Peyer's patch (tissue), 4 donors: Measurements from ENCODE around the gene SUGCT. TPM values are rescaled to one million over a fixed set of nuclear protein-coding genes. Genes with fewer than 3 reads are reported as not detected.

ENCODE experiments used
- DNase-seq, 3 donors: peaks; one replicate each; pipeline ENCODE4 v3.0.0-alpha.2; 2017 to 2019
- H3K27ac ChIP-seq, 4 donors: fragments of 200-600 bp; sonication (generic); one replicate each; pipeline ENCODE4 v1.5.1; 2016 to 2019
- H3K27me3 ChIP-seq, 2 donors: fragments of 200-600 bp; sonication (generic); one replicate each; pipeline ENCODE4 v1.5.1; 2019
- H3K36me3 ChIP-seq, 3 donors: fragments of 200-600 bp; sonication (generic); one replicate each; pipeline ENCODE4 v1.5.1; 2016 to 2019
- H3K4me1 ChIP-seq, 4 donors: fragments of 200-600 bp; sonication (generic); one replicate each; pipeline ENCODE4 v1.5.1; 2016 to 2019
- H3K4me3 ChIP-seq, 4 donors: fragments of 200-600 bp; sonication (generic); 1 replicate in 3 of 4; 2 replicates in 1 of 4; pipeline ENCODE4 v1.5.1; 2016 to 2019; ENCODE audit warnings: mild to moderate bottlenecking in 1 of 4
- H3K9me3 ChIP-seq, 4 donors: fragments of 200-600 bp; sonication (generic); one replicate each; pipeline ENCODE4 v1.5.1; 2016 to 2019; ENCODE audit warnings: mild to moderate bottlenecking in 1 of 4
- CTCF ChIP-seq, 6 experiments: fragments of 450-650 bp in 4 of 6; fragments of 200-600 bp in 2 of 6; sonication (generic) in 1 of 6; IDR thresholded peaks; one replicate each; pipeline ENCODE4 v1.5.1; 2017 to 2019; ENCODE audit warnings: antibody characterized with exemption in 6 of 6, mild to moderate bottlenecking in 3 of 6, moderate library complexity in 1 of 6
- POLR2A ChIP-seq, 2 donors: fragments of 450-650 bp; IDR thresholded peaks; one replicate each; pipeline ENCODE4 v1.5.1; 2017; ENCODE audit warnings: antibody characterized with exemption in 2 of 2, mild to moderate bottlenecking in 2 of 2, moderate library complexity in 2 of 2
- total RNA-seq, 4 donors: library from RNA; depleted of rRNA; stranded (reverse); fragments of >200 nt; gene quantifications; one replicate each; pipeline ENCODE4 v1.1.0, GENCODE V29; 2016

SUGCT gene
- total RNA-seq, 4 donors from 2014 or later = 6.4 to 8.9 (median 8.3) TPM; not detected in 1

GRCh38 chr7:40194745-40195144, 59.9 kb downstream of the SUGCT start:
- Histone ChIP-seq H3K9me3 (no peaks in the 10 kb centered on the region), H3K27ac (no peak overlapping the region), H3K4me1 (no peaks in the 10 kb centered on the region), H3K27me3 (no peaks in the 10 kb centered on the region), H3K36me3 (no peaks in the 10 kb centered on the region), H3K4me3 (no peak overlapping the region)
- TF ChIP-seq POLR2A (IDR thresholded peaks at IDR 0.05) (no peak), CTCF (IDR thresholded peaks at IDR 0.05) (no peak)
- no peak for DNase-seq

- Histone ChIP-seq H3K27me3 (no peaks in the 10 kb centered on the region), H3K4me1 (no peaks in the 10 kb centered on the region), H3K9me3 (no peaks in the 10 kb centered on the region), H3K4me3 (no peak overlapping the region), H3K36me3 (no peaks in the 10 kb centered on the region), H3K27ac (no peak overlapping the region)
- TF ChIP-seq CTCF (IDR thresholded peaks at IDR 0.05) (no peak), POLR2A (IDR thresholded peaks at IDR 0.05) (no peak)
- no peak for DNase-seq
These were observed 62.7 kb downstream of the SUGCT start for GRCh38 chr7:40197527-40197926.

- no peak for DNase-seq
- no peaks in the 10 kb centered on the region for H3K27me3 ChIP-seq
- no peaks in the 10 kb centered on the region for H3K4me1 ChIP-seq
- no peak overlapping the region for H3K4me3 ChIP-seq
- no peaks in the 10 kb centered on the region for H3K9me3 ChIP-seq
- no peak for TF ChIP-seq POLR2A (IDR thresholded peaks at IDR 0.05)
- TF ChIP-seq CTCF (IDR thresholded peaks at IDR 0.05) = no peak
- no peaks in the 10 kb centered on the region for H3K36me3 ChIP-seq
- H3K27ac ChIP-seq = no peak overlapping the region
These were observed 64.4 kb downstream of the SUGCT start for GRCh38 chr7:40199076-40199802.

- no peak for TF ChIP-seq POLR2A (IDR thresholded peaks at IDR 0.05)
- no peak for TF ChIP-seq CTCF (IDR thresholded peaks at IDR 0.05)
- H3K27ac ChIP-seq = peak overlapping the region in 1 of 4 donors; percentile 40
- DNase-seq = no peak
- H3K9me3 ChIP-seq = no peaks in the 10 kb centered on the region
- H3K4me1 ChIP-seq = no peaks in the 10 kb centered on the region
- H3K4me3 ChIP-seq = no peak overlapping the region
- H3K36me3 ChIP-seq = no peaks in the 10 kb centered on the region
- no peaks in the 10 kb centered on the region for H3K27me3 ChIP-seq
These were observed 66.0 kb downstream of the SUGCT start for GRCh38 chr7:40200791-40201190.

- Histone ChIP-seq H3K4me3 (no peak overlapping the region), H3K27ac (no peak overlapping the region), H3K27me3 (no peaks in the 10 kb centered on the region), H3K9me3 (no peaks in the 10 kb centered on the region), H3K4me1 (no peaks in the 10 kb centered on the region), H3K36me3 (no peaks in the 10 kb centered on the region)
- DNase-seq = no peak
- no peak for TF ChIP-seq CTCF (IDR thresholded peaks at IDR 0.05)
- TF ChIP-seq POLR2A (IDR thresholded peaks at IDR 0.05) = no peak
These were observed 68.0 kb downstream of the SUGCT start for GRCh38 chr7:40202851-40203250.
